GM23338 (cell line): Measurements from ENCODE around the gene EYS. TPM values are rescaled to one million over a fixed set of nuclear protein-coding genes. Genes with fewer than 3 reads are reported as not detected.

ENCODE experiments used
- ATAC-seq: fragments of 200-7000 bp; cut with Tn5 transposase; 3 replicates; pipeline ENCODE4 v1.9.1; 2020
- DNase-seq: peaks from one replicate; pipeline ENCODE4 v3.0.0-alpha.2; 2015; ENCODE audit warnings: low spot score
- H2AFZ ChIP-seq: fragments of 200-600 bp; sonication (generic); 2 replicates; pipeline ENCODE4 v1.8.0; 2016; ENCODE audit warnings: antibody characterized with exemption, mild to moderate bottlenecking, moderate library complexity
- H3F3A ChIP-seq: fragments of 200-600 bp; sonication (generic); replicated peaks from 2 replicates; pipeline ENCODE4 v1.8.0; 2017; ENCODE audit warnings: antibody characterized with exemption, mixed run types, low read depth
- H3K27ac ChIP-seq: fragments of 200-600 bp; sonication (generic); 2 replicates; pipeline ENCODE4 v1.6.1; 2016; ENCODE audit warnings: low read depth
- H3K27me3 ChIP-seq: fragments of 200-600 bp; sonication (generic); 2 replicates; pipeline ENCODE4 v1.8.0; 2016; ENCODE audit warnings: mild to moderate bottlenecking, mixed run types, moderate library complexity; ENCODE audit not compliant: insufficient read depth
- H3K36me3 ChIP-seq: fragments of 200-600 bp; sonication (generic); 2 replicates; pipeline ENCODE4 v1.8.0; 2016; ENCODE audit warnings: mild to moderate bottlenecking; ENCODE audit not compliant: insufficient read depth
- H3K4me1 ChIP-seq: fragments of 200-600 bp; sonication (generic); 2 replicates; pipeline ENCODE4 v1.8.0; 2016; ENCODE audit warnings: mild to moderate bottlenecking, moderate library complexity; ENCODE audit not compliant: insufficient read depth
- H3K4me2 ChIP-seq: fragments of 200-600 bp; sonication (generic); 2 replicates; pipeline ENCODE4 v1.7.1; 2017; ENCODE audit warnings: mixed run types
- H3K4me3 ChIP-seq: fragments of 200-600 bp; sonication (generic); 2 replicates; pipeline ENCODE4 v1.6.1; 2016; ENCODE audit warnings: mixed run types
- H3K79me2 ChIP-seq: fragments of 200-600 bp; sonication (generic); replicated peaks from 2 replicates; pipeline ENCODE4 v1.8.0; 2017; ENCODE audit warnings: mild to moderate bottlenecking; ENCODE audit not compliant: insufficient read depth
- H3K9me2 ChIP-seq: fragments of 200-600 bp; sonication (generic); 2 replicates; pipeline ENCODE4 v1.8.0; 2017; ENCODE audit not compliant: insufficient read depth
- H4K20me1 ChIP-seq: fragments of 200-600 bp; sonication (generic); replicated peaks from 2 replicates; pipeline ENCODE4 v1.8.0; 2017; ENCODE audit warnings: mild to moderate bottlenecking; ENCODE audit not compliant: insufficient read depth
- H3K27ac Mint-ChIP-seq: 2 replicates; pipeline ENCODE4 v1.8.0; 2020; ENCODE audit warnings: inconsistent platforms, mild to moderate bottlenecking, moderate library complexity, mixed read lengths
- H3K27me3 Mint-ChIP-seq: 3 replicates; pipeline ENCODE4 v1.8.0; 2022; ENCODE audit warnings: low read depth, mild to moderate bottlenecking, moderate library complexity, mixed read lengths, inconsistent platforms; ENCODE audit not compliant: insufficient read depth, poor library complexity
- H3K36me3 Mint-ChIP-seq: 3 replicates; pipeline ENCODE4 v1.8.0; 2021; ENCODE audit warnings: low read depth, mild to moderate bottlenecking, inconsistent platforms, moderate library complexity, mixed read lengths
- H3K4me1 Mint-ChIP-seq: 3 replicates; pipeline ENCODE4 v1.8.0; 2020; ENCODE audit warnings: mild to moderate bottlenecking, inconsistent platforms, mixed read lengths
- H3K4me3 Mint-ChIP-seq: 3 replicates; pipeline ENCODE4 v1.8.0; 2021; ENCODE audit warnings: moderate library complexity, mild to moderate bottlenecking, inconsistent platforms, mixed read lengths
- H3K9me3 Mint-ChIP-seq: 3 replicates; pipeline ENCODE4 v1.8.0; 2020; ENCODE audit warnings: moderate library complexity, mild to moderate bottlenecking, inconsistent platforms, mixed read lengths
- CREB1 ChIP-seq: fragments of 250-450 bp; sonication (Bioruptor Pico); IDR thresholded peaks from 2 replicates; pipeline ENCODE4 v1.5.0; 2020; ENCODE audit warnings: low read depth, mild to moderate bottlenecking, moderate library complexity
- EZH2 ChIP-seq: fragments of 200-600 bp; sonication (generic); IDR thresholded peaks from one replicate; pipeline ENCODE4 v1.8.0; 2017; ENCODE audit warnings: antibody characterized with exemption, mild to moderate bottlenecking, low read depth; ENCODE audit not compliant: unreplicated experiment
- EZH2phosphoT487 ChIP-seq: fragments of 200-600 bp; sonication (generic); IDR thresholded peaks from one replicate; pipeline ENCODE4 v1.8.1; 2018; ENCODE audit warnings: antibody characterized with exemption; ENCODE audit not compliant: unreplicated experiment
- JUNB ChIP-seq: IDR thresholded peaks from one replicate; pipeline ENCODE4 v1.6.1; 2016; ENCODE audit warnings: antibody characterized with exemption; ENCODE audit not compliant: unreplicated experiment
- NANOG ChIP-seq: IDR thresholded peaks from 2 replicates; pipeline ENCODE4 v1.6.1; 2016; ENCODE audit warnings: antibody characterized with exemption, borderline replicate concordance
- POLR2AphosphoS5 ChIP-seq: IDR thresholded peaks from 2 replicates; pipeline ENCODE4 v1.6.1; 2016; ENCODE audit warnings: antibody characterized with exemption, low read depth
- STAT1 ChIP-seq: IDR thresholded peaks from one replicate; pipeline ENCODE4 v1.6.1; 2016; ENCODE audit warnings: antibody characterized with exemption; ENCODE audit not compliant: unreplicated experiment
- ZNF114 ChIP-seq: fragments of 250-450 bp; sonication (Bioruptor Pico); IDR thresholded peaks from 2 replicates; pipeline ENCODE4 v1.5.0; 2020; ENCODE audit warnings: mild to moderate bottlenecking, moderate library complexity
- ZNF331 ChIP-seq: fragments of 250-450 bp; sonication (Bioruptor Pico); IDR thresholded peaks from 2 replicates; pipeline ENCODE4 v1.5.0; 2020; ENCODE audit warnings: low read depth, mild to moderate bottlenecking, moderate library complexity
- polyA plus RNA-seq: library from polyadenylated mRNA; unstranded; fragments of >200 nt; fragmentation: Nextera tagmentation; extraction: Ambion mirVana; gene quantifications from 2 replicates; pipeline ENCODE4 v1.2.1, GENCODE V29; 2016
- total RNA-seq: library from RNA; depleted of rRNA; stranded (reverse); fragments of >200 nt; shearing (Covaris generic); gene quantifications from 2 replicates; pipeline ENCODE4 v1.2.3, GENCODE V29; 2014
- TF ChIP-seq, protein P1 (sequence below): IDR thresholded peaks from one replicate; pipeline ENCODE4 v1.6.1; 2018; ENCODE audit warnings: antibody characterized with exemption; ENCODE audit not compliant: unreplicated experiment
- TF ChIP-seq, protein P2 (sequence below): fragments of 250-450 bp; sonication (Bioruptor Pico); IDR thresholded peaks from 2 replicates; pipeline ENCODE4 v1.5.0; 2020; ENCODE audit warnings: mild to moderate bottlenecking, moderate library complexity
- TF ChIP-seq, protein P3 (sequence below): IDR thresholded peaks from 2 replicates; pipeline ENCODE4 v1.6.1; 2016; ENCODE audit warnings: antibody characterized with exemption

EYS gene
- total and polyA plus RNA-seq, 2 experiments from 2014 or later, result 0.38 to 0.52 TPM

DNA sequence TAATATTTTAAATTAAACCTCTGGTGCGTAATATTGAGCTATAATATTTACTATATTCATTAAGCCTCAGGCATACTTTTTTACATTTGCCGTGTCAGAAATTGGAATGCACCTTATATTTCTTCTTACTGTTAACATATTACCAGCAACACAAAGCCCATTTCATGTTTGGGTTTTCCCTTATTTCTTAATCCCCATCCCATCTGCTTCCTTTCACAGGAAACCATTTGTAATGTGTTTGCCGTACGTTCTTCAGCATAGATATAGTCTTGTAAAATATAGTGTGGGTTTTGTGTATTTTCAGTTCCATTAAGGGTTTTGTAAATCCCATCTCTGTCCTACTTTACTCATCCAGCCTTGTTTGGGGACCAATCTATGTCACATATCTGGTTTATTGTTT, 6.5 kb downstream of the EYS start:
- no peak overlapping the region for H3K27ac Mint-ChIP-seq
- H3K27me3 Mint-ChIP-seq, result no peaks in the 10 kb centered on the region
- Histone ChIP-seq H3K36me3 (no peaks in the 10 kb centered on the region), H3K4me2 (no peak overlapping the region), H3K79me2 (no peaks in the 10 kb centered on the region), H3K9me2 (no peaks in the 10 kb centered on the region), H3K4me3 (no peak overlapping the region), H4K20me1 (no peaks in the 10 kb centered on the region), H3K27ac (no peak overlapping the region), H2AFZ (no peak overlapping the region), H3F3A (no peaks in the 10 kb centered on the region), H3K27me3 (no peaks in the 10 kb centered on the region), H3K4me1 (no peaks in the 10 kb centered on the region)
- TF ChIP-seq ZNF331 (no peak), STAT1 (no peak), JUNB (no peak), ZNF114 (CRISPR knock-in tag) (no peak), NANOG (no peak), EZH2 (no peak), POLR2AphosphoS5 (no peak), CREB1 (CRISPR knock-in tag) (no peak), EZH2phosphoT487 (no peak)
- TF ChIP-seq, protein P1, sequence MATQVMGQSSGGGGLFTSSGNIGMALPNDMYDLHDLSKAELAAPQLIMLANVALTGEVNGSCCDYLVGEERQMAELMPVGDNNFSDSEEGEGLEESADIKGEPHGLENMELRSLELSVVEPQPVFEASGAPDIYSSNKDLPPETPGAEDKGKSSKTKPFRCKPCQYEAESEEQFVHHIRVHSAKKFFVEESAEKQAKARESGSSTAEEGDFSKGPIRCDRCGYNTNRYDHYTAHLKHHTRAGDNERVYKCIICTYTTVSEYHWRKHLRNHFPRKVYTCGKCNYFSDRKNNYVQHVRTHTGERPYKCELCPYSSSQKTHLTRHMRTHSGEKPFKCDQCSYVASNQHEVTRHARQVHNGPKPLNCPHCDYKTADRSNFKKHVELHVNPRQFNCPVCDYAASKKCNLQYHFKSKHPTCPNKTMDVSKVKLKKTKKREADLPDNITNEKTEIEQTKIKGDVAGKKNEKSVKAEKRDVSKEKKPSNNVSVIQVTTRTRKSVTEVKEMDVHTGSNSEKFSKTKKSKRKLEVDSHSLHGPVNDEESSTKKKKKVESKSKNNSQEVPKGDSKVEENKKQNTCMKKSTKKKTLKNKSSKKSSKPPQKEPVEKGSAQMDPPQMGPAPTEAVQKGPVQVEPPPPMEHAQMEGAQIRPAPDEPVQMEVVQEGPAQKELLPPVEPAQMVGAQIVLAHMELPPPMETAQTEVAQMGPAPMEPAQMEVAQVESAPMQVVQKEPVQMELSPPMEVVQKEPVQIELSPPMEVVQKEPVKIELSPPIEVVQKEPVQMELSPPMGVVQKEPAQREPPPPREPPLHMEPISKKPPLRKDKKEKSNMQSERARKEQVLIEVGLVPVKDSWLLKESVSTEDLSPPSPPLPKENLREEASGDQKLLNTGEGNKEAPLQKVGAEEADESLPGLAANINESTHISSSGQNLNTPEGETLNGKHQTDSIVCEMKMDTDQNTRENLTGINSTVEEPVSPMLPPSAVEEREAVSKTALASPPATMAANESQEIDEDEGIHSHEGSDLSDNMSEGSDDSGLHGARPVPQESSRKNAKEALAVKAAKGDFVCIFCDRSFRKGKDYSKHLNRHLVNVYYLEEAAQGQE, result no peak
- TF ChIP-seq, protein P2, sequence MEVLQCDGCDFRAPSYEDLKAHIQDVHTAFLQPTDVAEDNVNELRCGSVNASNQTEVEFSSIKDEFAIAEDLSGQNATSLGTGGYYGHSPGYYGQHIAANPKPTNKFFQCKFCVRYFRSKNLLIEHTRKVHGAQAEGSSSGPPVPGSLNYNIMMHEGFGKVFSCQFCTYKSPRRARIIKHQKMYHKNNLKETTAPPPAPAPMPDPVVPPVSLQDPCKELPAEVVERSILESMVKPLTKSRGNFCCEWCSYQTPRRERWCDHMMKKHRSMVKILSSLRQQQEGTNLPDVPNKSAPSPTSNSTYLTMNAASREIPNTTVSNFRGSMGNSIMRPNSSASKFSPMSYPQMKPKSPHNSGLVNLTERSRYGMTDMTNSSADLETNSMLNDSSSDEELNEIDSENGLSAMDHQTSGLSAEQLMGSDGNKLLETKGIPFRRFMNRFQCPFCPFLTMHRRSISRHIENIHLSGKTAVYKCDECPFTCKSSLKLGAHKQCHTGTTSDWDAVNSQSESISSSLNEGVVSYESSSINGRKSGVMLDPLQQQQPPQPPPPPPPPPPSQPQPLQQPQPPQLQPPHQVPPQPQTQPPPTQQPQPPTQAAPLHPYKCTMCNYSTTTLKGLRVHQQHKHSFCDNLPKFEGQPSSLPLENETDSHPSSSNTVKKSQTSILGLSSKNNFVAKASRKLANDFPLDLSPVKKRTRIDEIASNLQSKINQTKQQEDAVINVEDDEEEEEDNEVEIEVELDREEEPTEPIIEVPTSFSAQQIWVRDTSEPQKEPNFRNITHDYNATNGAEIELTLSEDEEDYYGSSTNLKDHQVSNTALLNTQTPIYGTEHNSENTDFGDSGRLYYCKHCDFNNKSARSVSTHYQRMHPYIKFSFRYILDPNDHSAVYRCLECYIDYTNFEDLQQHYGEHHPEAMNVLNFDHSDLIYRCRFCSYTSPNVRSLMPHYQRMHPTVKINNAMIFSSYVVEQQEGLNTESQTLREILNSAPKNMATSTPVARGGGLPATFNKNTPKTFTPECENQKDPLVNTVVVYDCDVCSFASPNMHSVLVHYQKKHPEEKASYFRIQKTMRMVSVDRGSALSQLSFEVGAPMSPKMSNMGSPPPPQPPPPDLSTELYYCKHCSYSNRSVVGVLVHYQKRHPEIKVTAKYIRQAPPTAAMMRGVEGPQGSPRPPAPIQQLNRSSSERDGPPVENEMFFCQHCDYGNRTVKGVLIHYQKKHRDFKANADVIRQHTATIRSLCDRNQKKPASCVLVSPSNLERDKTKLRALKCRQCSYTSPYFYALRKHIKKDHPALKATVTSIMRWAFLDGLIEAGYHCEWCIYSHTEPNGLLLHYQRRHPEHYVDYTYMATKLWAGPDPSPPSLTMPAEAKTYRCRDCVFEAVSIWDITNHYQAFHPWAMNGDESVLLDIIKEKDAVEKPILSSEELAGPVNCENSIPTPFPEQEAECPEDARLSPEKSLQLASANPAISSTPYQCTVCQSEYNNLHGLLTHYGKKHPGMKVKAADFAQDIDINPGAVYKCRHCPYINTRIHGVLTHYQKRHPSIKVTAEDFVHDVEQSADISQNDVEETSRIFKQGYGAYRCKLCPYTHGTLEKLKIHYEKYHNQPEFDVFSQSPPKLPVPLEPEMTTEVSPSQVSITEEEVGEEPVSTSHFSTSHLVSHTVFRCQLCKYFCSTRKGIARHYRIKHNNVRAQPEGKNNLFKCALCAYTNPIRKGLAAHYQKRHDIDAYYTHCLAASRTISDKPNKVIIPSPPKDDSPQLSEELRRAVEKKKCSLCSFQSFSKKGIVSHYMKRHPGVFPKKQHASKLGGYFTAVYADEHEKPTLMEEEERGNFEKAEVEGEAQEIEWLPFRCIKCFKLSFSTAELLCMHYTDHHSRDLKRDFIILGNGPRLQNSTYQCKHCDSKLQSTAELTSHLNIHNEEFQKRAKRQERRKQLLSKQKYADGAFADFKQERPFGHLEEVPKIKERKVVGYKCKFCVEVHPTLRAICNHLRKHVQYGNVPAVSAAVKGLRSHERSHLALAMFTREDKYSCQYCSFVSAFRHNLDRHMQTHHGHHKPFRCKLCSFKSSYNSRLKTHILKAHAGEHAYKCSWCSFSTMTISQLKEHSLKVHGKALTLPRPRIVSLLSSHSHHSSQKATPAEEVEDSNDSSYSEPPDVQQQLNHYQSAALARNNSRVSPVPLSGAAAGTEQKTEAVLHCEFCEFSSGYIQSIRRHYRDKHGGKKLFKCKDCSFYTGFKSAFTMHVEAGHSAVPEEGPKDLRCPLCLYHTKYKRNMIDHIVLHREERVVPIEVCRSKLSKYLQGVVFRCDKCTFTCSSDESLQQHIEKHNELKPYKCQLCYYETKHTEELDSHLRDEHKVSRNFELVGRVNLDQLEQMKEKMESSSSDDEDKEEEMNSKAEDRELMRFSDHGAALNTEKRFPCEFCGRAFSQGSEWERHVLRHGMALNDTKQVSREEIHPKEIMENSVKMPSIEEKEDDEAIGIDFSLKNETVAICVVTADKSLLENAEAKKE (CRISPR knock-in tag), result no peak
- TF ChIP-seq, protein P3, sequence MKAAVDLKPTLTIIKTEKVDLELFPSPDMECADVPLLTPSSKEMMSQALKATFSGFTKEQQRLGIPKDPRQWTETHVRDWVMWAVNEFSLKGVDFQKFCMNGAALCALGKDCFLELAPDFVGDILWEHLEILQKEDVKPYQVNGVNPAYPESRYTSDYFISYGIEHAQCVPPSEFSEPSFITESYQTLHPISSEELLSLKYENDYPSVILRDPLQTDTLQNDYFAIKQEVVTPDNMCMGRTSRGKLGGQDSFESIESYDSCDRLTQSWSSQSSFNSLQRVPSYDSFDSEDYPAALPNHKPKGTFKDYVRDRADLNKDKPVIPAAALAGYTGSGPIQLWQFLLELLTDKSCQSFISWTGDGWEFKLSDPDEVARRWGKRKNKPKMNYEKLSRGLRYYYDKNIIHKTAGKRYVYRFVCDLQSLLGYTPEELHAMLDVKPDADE, result no peak
- no peak overlapping the region for H3K4me3 Mint-ChIP-seq
- no peak for ATAC-seq
- no peak for DNase-seq
- H3K4me1 Mint-ChIP-seq, result no peaks in the 10 kb centered on the region
- peaks cover 5% of the 10 kb centered on the region; the same call in 2 of the 3 replicates for H3K9me3 Mint-ChIP-seq
- no peaks in the 10 kb centered on the region for H3K36me3 Mint-ChIP-seq
